DOHH2 (cell line): ENCODE results near the gene PLCXD1.

Source experiments
- H3F3A ChIP-seq: fragments of 200-600 bp; sonication (generic), shearing (Covaris generic); 2 replicates; pipeline ENCODE4 v1.6.0; 2016; ENCODE audit warnings: antibody characterized with exemption, mild to moderate bottlenecking; ENCODE audit not compliant: control insufficient read depth, insufficient read depth
- H3K27ac ChIP-seq: fragments of 200-600 bp; sonication (generic); 2 replicates; pipeline ENCODE4 v1.5.1; 2014; ENCODE audit warnings: low read depth, mild to moderate bottlenecking, low read length, moderate library complexity
- H3K27me3 ChIP-seq: fragments of 200-600 bp; sonication (generic); 2 replicates; pipeline ENCODE4 v1.6.1; 2014; ENCODE audit warnings: mild to moderate bottlenecking, low read length, mixed read lengths; ENCODE audit not compliant: control insufficient read depth
- H3K36me3 ChIP-seq: fragments of 200-600 bp; sonication (generic); 2 replicates; pipeline ENCODE4 v1.6.1; 2014; ENCODE audit warnings: mild to moderate bottlenecking, low read length, moderate library complexity, mixed read lengths; ENCODE audit not compliant: control insufficient read depth
- H3K4me1 ChIP-seq: fragments of 200-600 bp; sonication (generic); 2 replicates; pipeline ENCODE4 v1.6.1; 2014; ENCODE audit warnings: mild to moderate bottlenecking, low read length, mixed read lengths; ENCODE audit not compliant: control insufficient read depth
- H3K4me2 ChIP-seq: fragments of 200-600 bp; sonication (generic); 2 replicates; pipeline ENCODE4 v1.6.0; 2014; ENCODE audit warnings: mild to moderate bottlenecking, low read length, moderate library complexity
- H3K4me3 ChIP-seq: fragments of 200-600 bp; sonication (generic); 2 replicates; pipeline ENCODE4 v1.5.1; 2014; ENCODE audit warnings: mild to moderate bottlenecking, low read length, mixed read lengths
- H3K79me2 ChIP-seq: fragments of 200-600 bp; sonication (generic); 2 replicates; pipeline ENCODE4 v1.6.1; 2014; ENCODE audit warnings: mild to moderate bottlenecking, low read length, mixed read lengths; ENCODE audit not compliant: control insufficient read depth
- H3K9me2 ChIP-seq: fragments of 200-600 bp; sonication (generic); replicated peaks from 2 replicates; pipeline ENCODE4 v1.6.1; 2014; ENCODE audit warnings: mild to moderate bottlenecking, low read length, mixed read lengths; ENCODE audit not compliant: control insufficient read depth
- H3K9me3 ChIP-seq: fragments of 200-600 bp; sonication (generic); 2 replicates; pipeline ENCODE4 v1.6.1; 2014; ENCODE audit warnings: antibody characterized with exemption, low read length, mixed read lengths; ENCODE audit not compliant: control insufficient read depth, insufficient read depth
- H4K20me1 ChIP-seq: fragments of 200-600 bp; sonication (generic); 2 replicates; pipeline ENCODE4 v1.6.0; 2014; ENCODE audit warnings: low read depth, mild to moderate bottlenecking, antibody characterized with exemption, low read length, moderate library complexity; ENCODE audit not compliant: control insufficient read depth, insufficient read depth
- EZH2phosphoT487 ChIP-seq: fragments of 200-600 bp; sonication (generic); IDR thresholded peaks from 2 replicates; pipeline ENCODE4 v1.6.1; 2017; ENCODE audit warnings: borderline replicate concordance, mild to moderate bottlenecking, antibody characterized with exemption, low read length, moderate library complexity, mixed read lengths
- TF ChIP-seq, protein P1 (sequence below): fragments of 200-600 bp; sonication (generic); IDR thresholded peaks from one replicate; pipeline ENCODE4 v1.5.1; 2014; ENCODE audit warnings: antibody characterized with exemption, mild to moderate bottlenecking, low read depth, low read length; ENCODE audit not compliant: poor library complexity, severe bottlenecking

Gene PLCXD1

DNA sequence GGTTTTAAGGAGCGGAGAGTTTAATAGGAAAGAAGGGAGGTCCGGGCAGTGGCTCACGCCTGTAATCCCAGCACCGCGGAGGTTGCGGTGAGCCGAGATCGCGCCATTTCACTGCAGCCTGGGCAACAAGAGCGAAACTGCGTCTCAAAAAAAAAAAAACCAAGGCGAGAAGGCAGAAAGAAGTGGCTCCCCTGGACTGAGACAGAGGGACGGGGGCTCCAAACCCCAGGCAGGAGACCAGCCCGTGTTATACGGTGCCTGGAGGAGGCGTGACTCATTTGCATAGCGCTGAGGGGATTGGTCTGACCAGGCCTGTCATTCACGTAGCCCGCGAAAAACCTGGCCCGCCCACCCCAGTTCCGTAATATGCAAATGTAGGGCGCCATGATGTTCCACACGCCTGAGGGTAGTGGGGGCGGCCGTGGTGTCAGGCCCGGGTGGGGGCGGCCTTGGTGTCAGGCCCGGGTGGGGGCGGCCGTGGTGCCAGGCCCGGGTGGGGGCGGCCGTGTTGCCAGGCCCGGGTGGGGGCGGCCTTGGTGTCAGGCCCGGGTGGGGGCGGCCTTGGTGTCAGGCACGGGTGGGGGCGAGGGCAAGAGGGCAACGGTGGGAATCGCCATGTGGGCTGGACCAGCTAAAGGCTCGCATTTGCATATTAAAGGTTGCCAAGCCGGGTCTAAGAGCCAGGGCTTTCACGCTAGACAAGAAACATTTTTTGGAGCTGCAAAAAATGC, 2.1 kb downstream of the PLCXD1 start:
- TF ChIP-seq EZH2phosphoT487 = no peak
- TF ChIP-seq, protein P1, sequence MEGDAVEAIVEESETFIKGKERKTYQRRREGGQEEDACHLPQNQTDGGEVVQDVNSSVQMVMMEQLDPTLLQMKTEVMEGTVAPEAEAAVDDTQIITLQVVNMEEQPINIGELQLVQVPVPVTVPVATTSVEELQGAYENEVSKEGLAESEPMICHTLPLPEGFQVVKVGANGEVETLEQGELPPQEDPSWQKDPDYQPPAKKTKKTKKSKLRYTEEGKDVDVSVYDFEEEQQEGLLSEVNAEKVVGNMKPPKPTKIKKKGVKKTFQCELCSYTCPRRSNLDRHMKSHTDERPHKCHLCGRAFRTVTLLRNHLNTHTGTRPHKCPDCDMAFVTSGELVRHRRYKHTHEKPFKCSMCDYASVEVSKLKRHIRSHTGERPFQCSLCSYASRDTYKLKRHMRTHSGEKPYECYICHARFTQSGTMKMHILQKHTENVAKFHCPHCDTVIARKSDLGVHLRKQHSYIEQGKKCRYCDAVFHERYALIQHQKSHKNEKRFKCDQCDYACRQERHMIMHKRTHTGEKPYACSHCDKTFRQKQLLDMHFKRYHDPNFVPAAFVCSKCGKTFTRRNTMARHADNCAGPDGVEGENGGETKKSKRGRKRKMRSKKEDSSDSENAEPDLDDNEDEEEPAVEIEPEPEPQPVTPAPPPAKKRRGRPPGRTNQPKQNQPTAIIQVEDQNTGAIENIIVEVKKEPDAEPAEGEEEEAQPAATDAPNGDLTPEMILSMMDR = no peak
- Histone ChIP-seq H3K79me2 (peaks cover 65% of the 10 kb centered on the region), H3K9me3 (no peaks in the 10 kb centered on the region), H4K20me1 (peaks cover 5% of the 10 kb centered on the region), H3K27ac (peak overlapping the region; percentile 96), H3K36me3 (peaks cover 54% of the 10 kb centered on the region), H3F3A (peaks cover 37% of the 10 kb centered on the region), H3K4me1 (peaks cover 32% of the 10 kb centered on the region), H3K27me3 (no peaks in the 10 kb centered on the region), H3K9me2 (no peaks in the 10 kb centered on the region), H3K4me3 (peak overlapping the region; percentile 99), H3K4me2 (peak overlapping the region; percentile 84)

GRCh38 chrX:285076-285677, 4.0 kb downstream of the PLCXD1 start:
- Histone ChIP-seq H3K9me3 (no peaks in the 10 kb centered on the region), H3K27ac (no peak overlapping the region), H3K79me2 (peaks cover 63% of the 10 kb centered on the region), H3K4me1 (peaks cover 15% of the 10 kb centered on the region), H3F3A (peaks cover 24% of the 10 kb centered on the region), H3K27me3 (no peaks in the 10 kb centered on the region), H4K20me1 (peaks cover 5% of the 10 kb centered on the region), H3K9me2 (no peaks in the 10 kb centered on the region), H3K4me2 (0 out of 2 replicates have a peak overlapping the region, but pooled peaks have one; percentile 11), H3K36me3 (peaks cover 70% of the 10 kb centered on the region), H3K4me3 (no peak overlapping the region)
- TF ChIP-seq, protein P1 = no peak
- TF ChIP-seq EZH2phosphoT487 = no peak

DNA sequence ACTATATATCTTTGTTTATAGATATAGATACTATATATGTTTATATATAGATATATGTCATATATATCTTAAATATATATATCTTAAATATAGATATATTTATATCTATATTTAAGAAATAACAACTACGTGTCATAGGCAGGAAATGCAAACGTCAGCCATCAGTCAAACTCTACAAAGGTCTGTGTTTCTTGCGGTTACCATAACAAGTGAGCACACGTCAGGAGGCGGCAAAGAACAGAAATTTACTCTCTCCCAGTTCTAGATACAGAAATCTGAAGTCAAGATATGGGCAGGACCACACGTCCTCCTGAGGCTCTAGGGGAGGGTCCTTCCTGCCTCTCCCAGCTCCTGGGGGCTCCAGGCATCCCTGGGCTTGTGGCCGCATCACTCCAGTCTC, 6.5 kb downstream of the PLCXD1 start:
- Histone ChIP-seq H3K27me3 (no peaks in the 10 kb centered on the region), H3K4me2 (no peak overlapping the region), H3K36me3 (peaks cover 76% of the 10 kb centered on the region)

More for the DNA sequence above, 6.5 kb downstream of the PLCXD1 start:
- peaks cover 10% of the 10 kb centered on the region for H3F3A ChIP-seq
- H3K9me3 ChIP-seq = no peaks in the 10 kb centered on the region
- no peaks in the 10 kb centered on the region for H3K9me2 ChIP-seq
- no peak overlapping the region for H3K27ac ChIP-seq
- no peak overlapping the region for H3K4me3 ChIP-seq
- peaks cover 51% of the 10 kb centered on the region for H3K79me2 ChIP-seq
- H3K4me1 ChIP-seq = peaks cover 15% of the 10 kb centered on the region
- peaks cover 5% of the 10 kb centered on the region for H4K20me1 ChIP-seq
- TF ChIP-seq, protein P1 = no peak
- no peak for TF ChIP-seq EZH2phosphoT487
